HG03196 (cell line): Measurements from ENCODE around the gene SOCS1.

Experiments used
- ATAC-seq: cut with Tn5 transposase; IDR thresholded peaks from one replicate; pipeline ENCODE4 v1.9.1; 2021; ENCODE audit not compliant: unreplicated experiment

Gene SOCS1

DNA sequence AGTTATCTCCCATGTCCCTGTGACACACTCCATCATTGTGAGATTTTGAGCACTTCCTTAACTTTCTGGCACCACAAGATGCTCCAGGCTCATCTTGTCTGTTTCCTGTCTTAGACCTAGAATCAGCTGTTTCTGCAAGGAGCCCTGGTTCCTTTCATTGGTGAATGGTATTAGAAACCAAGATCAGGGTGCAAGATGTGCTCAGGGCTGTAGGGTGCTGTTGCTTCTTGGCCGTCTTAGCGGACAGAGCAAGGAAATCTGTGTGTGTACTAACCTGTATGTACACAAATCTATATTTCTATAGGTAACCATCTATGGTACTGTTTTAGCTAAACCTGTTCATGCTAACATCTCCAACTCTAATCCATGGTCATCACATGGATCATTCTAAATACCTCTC is 33.2 kb upstream of the SOCS1 start:
- ATAC-seq: no peak

DNA sequence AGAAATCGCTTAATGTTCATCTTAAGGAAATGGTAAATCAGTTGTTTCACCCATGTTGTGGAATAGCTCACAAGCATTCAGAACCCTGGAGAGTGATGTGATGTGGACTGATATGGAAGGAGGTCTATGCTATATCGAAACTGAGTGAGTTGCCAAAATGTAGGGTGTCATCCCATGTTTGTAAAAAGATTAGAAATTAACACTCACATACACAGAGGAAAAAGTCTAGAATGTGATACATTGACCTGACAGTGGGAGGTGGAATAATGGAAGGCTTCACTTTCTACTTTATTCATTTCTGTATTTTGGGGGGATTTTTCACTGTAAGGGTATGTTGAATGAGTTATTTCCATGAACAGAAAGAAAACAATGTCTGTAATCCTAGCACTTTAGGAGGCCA is 29.8 kb upstream of the SOCS1 start:
- ATAC-seq: no peak

DNA sequence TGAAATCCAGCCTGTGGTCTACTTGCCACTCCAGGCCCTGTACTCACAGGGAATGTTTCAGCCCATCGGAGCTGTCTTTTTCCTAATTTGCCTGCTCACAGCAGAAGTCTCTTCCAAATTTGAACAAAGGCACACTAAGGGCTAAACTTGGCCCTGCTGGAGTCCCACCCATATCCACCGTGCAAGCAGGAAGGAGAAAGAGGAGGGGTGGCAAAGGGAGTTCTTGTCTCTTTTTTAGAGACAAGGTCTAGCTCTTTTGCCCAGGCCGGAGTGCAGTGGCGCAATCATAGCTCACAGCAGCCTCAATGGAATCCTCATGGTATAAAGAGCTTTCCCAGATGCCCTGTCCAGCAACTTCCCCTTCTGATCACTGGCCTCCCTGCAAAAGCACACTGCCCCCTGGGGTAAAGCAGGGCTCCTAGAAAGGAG is 27.8 kb upstream of the SOCS1 start:
- no peak for ATAC-seq

DNA sequence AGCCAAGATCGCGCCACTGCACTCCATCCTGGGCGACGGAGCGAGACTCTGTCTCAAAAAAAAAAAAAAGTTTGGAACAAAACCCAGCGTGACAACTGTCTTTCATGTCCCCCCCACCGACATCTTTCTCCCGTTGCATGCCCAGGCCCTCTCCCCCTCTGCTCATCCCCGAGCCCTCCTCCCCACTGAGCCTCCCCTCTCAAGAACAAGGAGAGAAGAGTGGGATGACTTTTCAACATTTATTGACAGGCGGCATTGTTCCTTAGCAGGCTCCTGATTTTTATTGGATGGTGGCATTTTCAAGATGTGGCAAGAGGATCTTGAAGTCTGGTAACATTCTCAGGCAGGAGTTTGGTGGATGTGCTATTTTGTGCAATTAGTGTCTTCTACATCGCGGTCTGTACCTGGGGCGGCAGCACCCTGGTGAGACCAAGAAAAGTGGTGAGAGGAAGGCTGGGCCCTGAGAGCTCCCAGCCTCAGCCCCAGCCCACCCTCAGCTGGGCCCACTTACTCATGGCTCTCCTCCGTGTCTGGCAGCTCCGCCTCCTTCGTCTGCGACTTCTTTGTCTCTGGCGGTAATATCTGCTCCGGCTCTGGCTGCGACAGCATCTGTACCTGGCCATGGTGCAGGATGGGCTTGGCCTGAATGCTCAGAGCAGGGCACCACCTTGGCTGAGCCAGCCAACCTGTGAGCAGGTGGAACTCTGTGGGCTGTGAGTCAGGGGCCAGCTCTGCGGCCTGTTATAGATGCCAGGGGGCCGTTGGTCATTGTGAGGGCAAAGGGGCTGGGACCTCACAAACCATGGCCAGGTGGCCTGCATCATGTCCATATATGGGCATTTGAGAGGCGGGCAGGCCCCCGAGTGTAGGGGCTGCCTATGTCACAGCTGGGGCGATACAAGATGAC is 24.9 kb upstream of the SOCS1 start, which contains the start of gene PRM1:
TSS of gene PRM1 (minus strand) at position 715 of the 907 bp plus-strand sequence. CDS start at position 623, 92 bp downstream.
- no peak for ATAC-seq

DNA sequence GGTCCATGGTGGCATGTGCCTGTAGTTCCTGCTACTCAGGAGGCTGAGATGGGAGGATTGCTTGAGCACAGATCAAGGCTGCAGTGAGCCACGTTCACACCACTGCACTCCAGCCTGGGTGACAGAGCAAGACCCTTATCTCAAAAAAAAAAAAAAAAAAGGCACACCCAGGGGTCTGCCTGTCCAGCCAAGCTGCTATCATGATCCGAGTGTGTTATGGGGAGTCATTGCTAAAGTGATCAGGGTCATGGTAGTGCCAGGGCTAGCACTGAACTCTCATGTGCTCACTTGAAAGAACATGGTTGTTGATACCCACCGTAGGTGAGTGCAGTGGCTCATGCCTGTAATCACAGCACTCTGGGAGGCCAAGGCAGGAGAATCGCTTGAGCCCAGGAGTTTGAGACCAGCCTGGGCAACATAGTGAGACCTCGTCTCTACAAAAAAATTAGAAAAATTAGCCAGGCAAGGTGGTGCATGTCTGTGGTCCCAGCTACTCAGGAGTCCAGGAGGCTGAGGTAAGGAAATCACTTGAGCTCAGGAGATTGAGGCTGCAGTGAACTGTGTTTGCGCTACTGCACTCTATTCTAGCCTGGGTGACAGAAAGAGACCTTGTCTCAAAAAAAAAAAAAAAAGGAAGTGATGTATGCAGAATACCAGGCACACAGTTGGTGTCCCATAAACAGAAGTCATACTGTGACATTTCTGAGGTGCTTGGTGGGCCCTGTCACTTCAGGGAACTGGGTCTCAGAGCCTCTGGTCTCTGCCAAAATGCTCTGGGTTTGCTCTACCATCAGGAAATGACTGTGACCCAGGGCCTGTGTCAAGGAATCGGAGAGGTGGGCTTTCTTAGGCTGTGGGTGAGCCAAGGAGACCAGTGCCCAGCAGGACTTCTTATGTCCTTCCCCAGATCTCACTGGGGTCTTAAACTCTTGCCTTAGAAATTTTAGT is 23.0 kb upstream of the SOCS1 start:
- ATAC-seq: no peak

DNA sequence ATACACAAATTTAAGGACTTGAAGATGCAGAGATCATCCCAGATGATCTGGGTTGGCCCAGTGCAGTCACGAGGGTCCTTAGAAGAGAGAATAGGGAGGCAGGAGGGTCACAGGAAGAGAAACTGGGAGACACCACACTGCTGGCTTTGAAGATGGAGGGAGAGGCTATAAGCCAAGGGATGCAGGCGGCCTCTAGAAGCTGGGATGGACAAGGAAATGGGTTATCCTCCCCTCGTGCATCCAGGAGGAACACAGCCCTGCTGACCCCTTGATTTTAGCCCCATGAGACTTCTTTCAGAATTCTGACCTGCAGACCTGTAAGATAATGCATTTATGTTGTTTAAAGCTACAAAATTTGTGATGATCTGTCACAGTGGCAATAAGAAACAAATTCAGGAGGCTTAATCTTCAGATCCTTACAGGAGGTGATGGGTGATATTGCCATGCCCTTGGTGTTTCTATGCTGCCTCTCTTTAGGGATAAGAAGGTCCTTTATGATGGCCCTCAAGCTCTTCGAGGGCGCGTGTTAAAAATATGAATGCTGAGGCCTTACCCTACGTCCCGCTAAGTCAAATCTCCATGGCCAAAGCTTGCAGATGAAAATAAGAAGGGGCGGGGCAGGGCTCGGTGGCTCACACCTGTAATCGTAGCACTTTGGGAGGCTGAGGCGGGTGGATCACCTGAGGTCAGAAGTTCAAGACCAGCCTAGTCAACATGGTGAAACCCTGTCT is 21.8 kb upstream of the SOCS1 start:
- ATAC-seq: no peak

DNA sequence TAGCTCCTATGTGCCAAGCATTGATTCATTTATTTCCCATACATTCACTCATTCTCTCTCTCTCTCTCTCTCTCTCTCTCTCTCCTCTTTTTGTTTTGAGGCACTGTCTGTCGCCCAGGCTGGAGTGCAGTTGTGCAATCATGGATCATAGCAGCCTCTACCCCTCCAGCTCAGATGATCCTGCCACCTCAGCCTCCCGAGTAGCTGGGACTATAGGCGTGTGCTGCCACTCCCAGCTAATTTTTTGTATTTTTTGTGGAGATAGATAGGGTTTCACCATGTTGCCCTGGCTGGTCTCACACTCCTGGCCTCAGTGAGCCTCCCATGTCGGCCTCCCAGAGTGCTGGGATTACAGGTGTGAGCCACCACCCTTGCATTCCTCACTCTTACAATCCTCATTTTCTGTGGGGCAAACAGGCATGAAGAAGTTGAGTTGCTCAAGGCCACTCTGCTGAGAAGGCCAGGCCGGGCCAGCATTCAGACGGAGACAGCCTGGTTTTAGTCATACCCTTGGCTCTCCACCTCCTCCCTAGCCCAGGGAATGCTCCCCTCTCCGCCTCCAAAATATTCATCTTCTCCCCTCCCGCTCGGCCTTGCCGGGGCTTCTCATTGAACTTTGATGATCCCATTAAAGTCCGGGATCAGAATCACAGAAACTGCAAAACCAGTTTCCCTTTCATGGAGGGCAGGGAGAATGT is 21.0 kb upstream of the SOCS1 start:
- ATAC-seq: no peak

DNA sequence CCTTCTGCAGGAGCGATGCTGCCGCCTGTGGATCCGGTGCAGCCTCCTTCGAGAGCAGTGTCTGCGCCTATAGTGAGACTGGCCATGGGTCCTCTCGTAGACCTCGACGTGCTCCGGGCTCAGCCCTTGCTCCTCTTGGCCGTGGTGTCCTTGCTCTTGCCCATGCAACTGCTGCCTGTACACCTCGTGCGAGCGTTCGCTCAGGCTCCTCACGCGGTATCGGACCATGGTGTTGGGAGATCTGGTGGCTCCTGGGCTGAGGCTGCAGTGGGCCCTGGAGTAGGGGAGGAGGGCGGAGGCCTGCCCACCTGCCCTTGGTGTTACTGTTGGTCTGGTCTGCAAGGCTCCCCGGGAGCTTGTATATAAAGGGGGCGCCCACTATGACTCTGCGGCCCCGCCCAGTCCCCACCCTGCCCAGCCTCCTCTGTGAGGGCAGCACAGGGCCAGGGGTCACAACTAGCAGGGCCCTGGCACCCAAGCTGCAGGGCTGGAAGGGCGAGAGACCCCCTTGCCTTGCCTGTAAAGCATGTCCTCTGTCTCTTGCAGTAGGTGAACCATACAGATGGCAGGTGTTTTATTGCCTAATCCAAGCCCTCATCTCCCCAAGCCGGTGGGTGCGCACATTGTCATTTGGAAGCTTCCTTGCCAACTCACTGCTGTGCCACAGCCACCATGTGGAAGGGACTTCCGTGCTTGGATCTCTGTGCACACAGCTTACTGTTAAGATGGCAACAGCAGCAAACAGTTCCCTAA is 20.3 kb upstream of the SOCS1 start, which contains the start of gene PRM2:
TSS of gene PRM2 (minus strand) at position 338 of the 753 bp plus-strand sequence. CDS start at position 228, 110 bp downstream.
- ATAC-seq: no peak

DNA sequence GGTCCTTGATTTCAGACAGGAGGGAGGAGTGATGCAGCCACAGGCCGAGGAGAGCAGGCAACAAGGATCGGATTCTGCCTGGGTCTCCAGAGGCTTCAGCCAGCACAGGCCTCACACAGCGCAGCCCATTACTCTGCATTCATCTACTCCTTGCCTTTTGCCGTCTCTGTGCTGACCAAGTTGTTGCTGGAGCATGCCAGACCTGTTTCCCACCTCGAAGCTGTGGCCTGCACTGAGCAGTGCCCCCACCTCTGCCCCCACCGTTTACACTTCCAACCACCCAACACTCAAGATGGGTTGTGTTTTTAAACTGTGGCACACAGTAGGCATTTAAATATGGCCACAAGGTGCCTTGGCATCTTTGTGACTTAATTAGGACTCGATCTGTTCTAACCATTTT is 19.0 kb upstream of the SOCS1 start:
- ATAC-seq: no peak

DNA sequence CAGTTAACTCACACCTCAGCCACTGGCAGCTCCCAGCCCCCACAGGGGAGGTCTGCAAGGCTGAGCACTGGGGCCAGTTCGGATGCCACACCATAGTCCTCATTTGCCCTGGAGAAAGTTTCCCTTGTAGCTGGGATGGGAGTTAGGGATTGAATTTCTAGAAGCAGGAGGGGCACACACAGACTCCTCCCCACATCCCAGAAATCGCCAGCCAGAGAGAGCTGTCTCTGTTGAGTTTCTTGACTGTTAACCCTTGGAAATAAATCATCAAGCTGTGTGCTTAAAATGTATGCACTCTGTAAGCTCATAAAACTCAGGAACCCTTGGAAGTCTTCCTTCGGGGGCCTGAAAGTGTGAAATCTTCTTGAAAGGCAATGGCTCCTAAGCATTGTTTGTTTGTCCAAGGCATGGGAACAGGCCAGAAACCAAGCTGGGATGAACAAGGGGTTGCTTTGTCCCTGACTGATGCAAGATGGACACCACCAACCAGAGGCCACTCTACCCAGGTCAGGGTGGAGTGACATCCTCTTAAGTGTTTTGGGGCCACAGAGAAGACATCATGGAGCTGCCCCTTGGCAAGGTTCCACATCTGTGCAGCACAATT is 17.8 kb upstream of the SOCS1 start:
- no peak for ATAC-seq

DNA sequence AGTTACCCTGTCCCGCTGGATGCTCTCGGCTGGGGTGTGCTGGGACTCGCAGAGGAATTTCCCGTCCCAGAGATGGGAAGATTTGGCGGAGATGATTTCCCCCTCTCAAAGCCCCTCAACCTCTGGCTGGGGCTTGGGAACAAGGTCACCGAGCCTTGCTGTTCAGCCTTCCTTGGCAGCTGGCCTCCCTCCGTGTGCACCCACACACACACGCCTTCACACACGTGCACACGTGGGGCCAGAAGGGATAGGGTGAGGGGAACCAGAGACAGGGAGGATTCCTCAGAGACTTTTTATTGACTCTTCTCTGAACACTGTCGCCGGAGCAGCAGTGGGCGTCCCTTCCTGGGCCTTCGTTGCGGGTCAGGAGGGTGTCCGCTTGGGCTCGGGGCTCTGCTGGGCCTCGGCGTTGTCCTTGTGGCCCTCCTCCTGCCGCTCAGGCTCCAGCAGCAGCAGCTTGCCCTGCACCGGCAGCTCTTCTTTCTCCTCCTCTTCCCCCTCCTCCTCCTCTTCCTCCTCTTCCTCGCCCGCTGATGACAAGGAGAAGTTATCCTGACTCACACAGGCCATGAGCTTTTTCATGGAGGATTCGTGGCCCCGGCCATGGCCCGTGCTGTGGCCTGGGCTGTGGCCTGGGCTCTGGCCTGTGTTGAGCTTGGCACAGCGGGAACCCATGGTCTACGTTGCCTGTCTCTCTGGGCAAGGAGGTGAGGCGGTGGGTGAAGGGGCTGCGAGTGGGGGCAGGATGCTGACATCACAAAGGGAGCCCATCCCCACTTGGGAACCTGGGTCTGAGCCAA is 17.1 kb upstream of the SOCS1 start, which contains the start of gene PRM3:
TSS of gene PRM3 (minus strand) at position 709 of the 800 bp plus-strand sequence. CDS start at position 675, 34 bp downstream.
- ATAC-seq: no peak

DNA sequence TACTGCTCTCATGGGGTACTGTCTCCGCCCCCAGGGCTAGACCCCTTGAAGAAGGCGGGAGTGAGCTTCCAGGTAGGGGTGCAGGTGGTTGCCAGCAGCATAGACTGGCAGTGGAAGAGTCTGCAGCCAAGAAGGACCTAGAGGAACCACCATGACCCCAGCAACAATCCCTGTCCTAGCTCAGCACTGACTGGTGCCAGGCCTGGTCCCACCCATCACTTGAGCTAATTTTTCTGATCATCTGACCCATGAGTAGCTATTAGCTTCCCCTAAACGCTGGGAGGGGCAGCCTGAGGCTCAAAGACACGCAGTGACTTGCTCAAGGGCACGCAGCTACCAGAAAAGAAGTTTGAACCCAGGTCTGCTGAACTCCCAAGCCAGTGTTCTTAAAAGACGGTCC is 16.5 kb upstream of the SOCS1 start:
- ATAC-seq: no peak

DNA sequence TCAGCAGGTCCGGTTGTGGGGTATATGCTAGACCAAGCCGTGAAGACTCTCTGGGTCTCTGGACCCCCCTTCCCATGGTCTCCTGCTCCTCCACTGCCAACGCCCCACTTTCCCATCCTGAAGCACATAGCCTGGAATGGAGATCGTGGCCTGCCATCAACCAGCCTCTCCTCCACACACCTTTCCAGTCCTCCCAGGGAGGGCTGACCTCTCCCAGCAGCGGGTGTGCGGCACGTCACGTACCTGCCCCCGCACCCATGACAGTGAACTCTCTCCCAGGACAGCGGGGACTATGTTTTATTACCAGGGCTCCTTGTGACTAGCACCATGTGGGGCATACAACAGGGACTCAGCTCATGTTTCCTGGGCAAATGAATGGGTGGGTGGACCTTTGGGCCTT is 15.6 kb upstream of the SOCS1 start:
- ATAC-seq: no peak

DNA sequence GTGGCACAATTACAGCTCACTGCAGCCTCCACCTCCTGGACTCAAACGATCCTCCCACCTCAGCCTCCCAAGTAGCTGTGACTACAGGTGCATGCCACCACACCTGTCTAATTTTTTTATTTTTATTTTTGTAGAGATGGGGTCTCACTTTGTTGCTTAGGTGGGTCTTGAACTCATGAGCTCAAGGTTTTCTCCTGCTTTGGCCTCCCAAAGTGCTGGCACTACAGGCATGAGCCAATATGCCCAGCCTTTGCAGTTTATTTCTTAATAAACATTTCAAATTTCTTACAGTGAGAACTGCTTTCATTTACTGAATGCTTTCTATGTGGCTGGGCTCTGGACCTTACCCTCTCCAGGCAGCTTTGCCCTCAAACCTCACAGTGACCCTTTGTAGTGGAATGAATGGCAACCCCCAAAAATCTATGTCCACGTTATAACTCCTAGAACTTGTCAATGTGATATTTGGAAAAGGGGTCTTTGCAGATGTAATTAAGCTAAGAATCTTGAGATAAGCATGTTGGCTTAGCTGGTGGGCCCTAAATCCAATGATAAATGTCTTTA is 14.7 kb upstream of the SOCS1 start:
- ATAC-seq: no peak

DNA sequence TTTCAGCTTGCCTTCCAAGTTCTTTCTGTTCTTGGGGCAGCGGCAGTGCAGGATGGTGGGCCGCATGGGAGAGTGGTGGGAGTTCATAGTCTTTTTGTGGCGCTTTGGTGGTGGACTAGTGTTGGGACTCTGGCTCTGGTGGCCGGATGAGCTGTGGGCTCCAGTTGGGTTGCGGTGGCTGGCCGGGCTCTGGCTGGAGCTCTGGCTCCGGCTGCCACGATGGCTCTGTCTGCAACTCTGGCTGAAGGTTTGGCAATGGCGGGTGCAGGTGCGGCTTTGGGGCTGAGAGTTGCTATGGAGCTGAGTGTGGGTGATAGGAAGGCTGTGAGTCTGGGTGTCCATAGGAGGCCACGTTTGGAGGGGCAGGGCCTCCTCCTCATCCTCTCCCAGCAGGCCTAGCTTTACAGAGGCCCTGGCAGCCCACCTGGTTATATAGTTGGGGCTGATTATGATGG is 12.9 kb upstream of the SOCS1 start, which contains the start of gene TNP2:
TSS of gene TNP2 (minus strand) at position 405 of the 455 bp plus-strand sequence. CDS start at position 342, 63 bp downstream.
- ATAC-seq: no peak

DNA sequence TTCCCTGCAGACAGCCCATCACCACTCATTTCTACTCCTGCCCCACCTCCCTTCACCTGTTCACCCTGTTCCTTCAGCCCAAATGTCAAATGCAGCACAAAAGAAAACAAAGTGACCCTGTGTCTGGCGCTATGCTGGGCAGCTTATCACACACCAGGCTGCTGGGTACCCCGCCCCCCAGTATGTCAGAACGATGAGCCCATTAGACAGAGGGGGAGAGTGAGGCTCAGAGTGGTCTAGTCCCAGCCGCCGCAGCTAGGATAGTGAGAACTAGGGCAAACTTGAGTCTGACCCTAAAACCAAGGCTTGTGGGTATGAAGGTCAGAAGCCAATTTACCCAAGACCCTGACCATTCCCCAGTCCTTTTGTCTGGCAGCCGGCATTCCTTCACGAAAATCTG is 9.1 kb upstream of the SOCS1 start:
- ATAC-seq: no peak

DNA sequence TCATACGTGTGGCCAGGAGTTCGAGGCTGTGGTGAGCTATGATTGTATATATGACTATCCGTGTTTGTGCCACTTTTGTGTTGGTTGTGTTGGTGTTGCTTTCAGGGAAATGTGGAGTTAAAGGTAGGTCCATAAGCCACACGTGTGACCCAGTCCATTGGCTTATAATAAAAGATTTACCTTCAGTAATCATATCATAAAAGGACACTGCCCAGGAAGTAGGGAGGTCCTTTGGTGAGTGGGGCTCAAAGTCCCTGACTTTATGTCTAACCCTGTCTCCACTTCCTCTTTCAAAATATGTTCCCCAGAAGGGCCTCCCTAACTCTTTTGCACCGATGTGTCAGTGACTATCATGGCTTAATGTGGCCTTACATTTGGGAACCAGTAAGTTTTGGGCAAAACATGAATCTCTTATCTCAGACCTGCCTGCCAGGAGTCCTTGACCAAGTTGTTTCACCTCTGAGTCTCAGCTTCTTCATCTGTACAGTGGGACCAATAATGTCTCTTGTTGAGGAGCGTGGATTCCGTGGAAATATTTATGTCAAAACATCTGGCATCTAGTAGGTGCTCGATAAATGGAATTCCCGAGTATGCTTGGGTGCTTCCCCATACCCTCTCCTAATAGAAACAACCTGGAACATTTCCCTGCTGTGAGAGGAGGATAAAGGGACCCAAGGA is 8.3 kb upstream of the SOCS1 start:
- ATAC-seq: no peak
